ENCODE data around the gene MSI2.

GRCh38 chr17:57261084-57261461, 4.8 kb downstream of the MSI2 start:
- TF ChIP-seq GLIS3 (CRISPR knock-in tag; IDR thresholded peaks at IDR 0.05) (no peak), TCF4 (CRISPR knock-in tag; IDR thresholded peaks at IDR 0.05; ENCODE audit: borderline replicate concordance) (no peak), ZC3H10 (CRISPR knock-in tag; IDR thresholded peaks at IDR 0.05) (no peak), PATZ1 (CRISPR knock-in tag; IDR thresholded peaks at IDR 0.05; ENCODE audit: borderline replicate concordance) (no peak), ZNF70 (CRISPR knock-in tag; IDR thresholded peaks at IDR 0.05) (no peak), ESRRG (CRISPR knock-in tag; IDR thresholded peaks at IDR 0.05) (no peak), ZFP30 (CRISPR knock-in tag; IDR thresholded peaks at IDR 0.05) (no peak), BACH2 (CRISPR knock-in tag; IDR thresholded peaks at IDR 0.05; ENCODE audit: borderline replicate concordance) (no peak), ARNTL (CRISPR knock-in tag; IDR thresholded peaks at IDR 0.05; ENCODE audit: borderline replicate concordance, low read depth) (no peak), ZNF565 (CRISPR knock-in tag; conservative IDR thresholded peaks at IDR 0.05; ENCODE audit: low read depth) (no peak), ZFP3 (CRISPR knock-in tag; IDR thresholded peaks at IDR 0.05) (no peak), CREB5 (CRISPR knock-in tag; IDR thresholded peaks at IDR 0.05; ENCODE audit: low read depth) (no peak), CSDC2 (CRISPR knock-in tag; IDR thresholded peaks at IDR 0.05) (no peak), TOX (CRISPR knock-in tag; IDR thresholded peaks at IDR 0.05; ENCODE audit: borderline replicate concordance) (no peak)
